DMS79 (cell line): ENCODE results near the gene YWHAG.
"Not testable (repeated sequence)": the region's sequence is repeated elsewhere in the genome, so short reads cannot be mapped to it uniquely, and the experiment has no call there.

Source experiments
- DNase-seq: peaks from one replicate; lab custom pipeline; 2025; lab: John Stamatoyannopoulos, UW

The YWHAG gene

GRCh38 chr7:76294344-76295024 lies 64.3 kb downstream of the YWHAG start:
- DNase-seq: peak; percentile 90

- DNase-seq: no peak
These were observed 65.3 kb downstream of the YWHAG start for GRCh38 chr7:76293407-76293901.

- not testable (repeated sequence) for DNase-seq
These were observed 65.9 kb downstream of the YWHAG start for GRCh38 chr7:76292911-76293310.

- no peak for DNase-seq
These were observed 66.6 kb downstream of the YWHAG start for GRCh38 chr7:76292213-76292573.

- peak; percentile 52 for DNase-seq
These were observed 67.2 kb downstream of the YWHAG start for GRCh38 chr7:76291351-76292212.

- not testable (repeated sequence) for DNase-seq
These were observed 67.9 kb downstream of the YWHAG start for GRCh38 chr7:76290847-76291350.

GRCh38 chr7:76286842-76287403 lies 71.9 kb downstream of the YWHAG start:
- no peak for DNase-seq

GRCh38 chr7:76285604-76286374 lies 73.0 kb downstream of the YWHAG start:
- no peak for DNase-seq

- no peak for DNase-seq
These were observed 75.3 kb downstream of the YWHAG start for GRCh38 chr7:76283254-76284159.

GRCh38 chr7:76282344-76283253 lies 76.2 kb downstream of the YWHAG start:
- no peak for DNase-seq

- DNase-seq: no peak
These were observed 77.0 kb downstream of the YWHAG start for GRCh38 chr7:76281706-76282343.

- no peak for DNase-seq
These were observed 77.6 kb downstream of the YWHAG start for GRCh38 chr7:76281006-76281705.

GRCh38 chr7:76280408-76280807 lies 78.4 kb downstream of the YWHAG start:
- DNase-seq: no peak

GRCh38 chr7:76278540-76278939 lies 80.3 kb downstream of the YWHAG start:
- DNase-seq: no peak
